Central memory CD8-positive, alpha-beta T cell (primary cell): ENCODE measurements around the gene MYOG.

ENCODE experiments used
- ATAC-seq: fragments of 150-1000 bp; cut with Tn5 transposase; replicated peaks from 2 replicates; pipeline ENCODE4 v1.10.0; 2022; ENCODE audit warnings: mild to moderate bottlenecking, moderate FRiP score, moderate number of reproducible peaks; ENCODE audit not compliant: poor library complexity, severe bottlenecking; ENCODE audit errors: extremely low read depth
- DNase-seq, 2 donors: peaks; one replicate each; pipeline ENCODE4 v3.0.0; 2021; ENCODE audit warnings: low spot score in 2 of 2
- H3K27ac Mint-ChIP-seq: one replicate; pipeline ENCODE4 v1.8.0; 2022; ENCODE audit warnings: low read depth, mild to moderate bottlenecking, moderate library complexity, mixed read lengths
- H3K27me3 Mint-ChIP-seq: one replicate; pipeline ENCODE4 v1.8.0; 2022; ENCODE audit warnings: mixed read lengths
- H3K36me3 Mint-ChIP-seq: one replicate; pipeline ENCODE4 v1.8.0; 2022; ENCODE audit warnings: mild to moderate bottlenecking, moderate library complexity, mixed read lengths; ENCODE audit not compliant: insufficient read depth
- H3K4me1 Mint-ChIP-seq: one replicate; pipeline ENCODE4 v1.8.0; 2022; ENCODE audit warnings: mixed read lengths
- H3K4me3 Mint-ChIP-seq: one replicate; pipeline ENCODE4 v1.8.0; 2022; ENCODE audit warnings: mild to moderate bottlenecking, moderate library complexity, mixed read lengths
- H3K9me3 Mint-ChIP-seq: one replicate; pipeline ENCODE4 v1.8.0; 2022; ENCODE audit warnings: mixed read lengths

MYOG gene

GRCh38 chr1:203103829-203104495, 18.1 kb upstream of the MYOG start:
- DNase-seq = no peak
- no peaks in the 10 kb centered on the region for H3K36me3 Mint-ChIP-seq
- no peaks in the 10 kb centered on the region for H3K4me1 Mint-ChIP-seq
- no peak for ATAC-seq
- H3K27me3 Mint-ChIP-seq = peaks cover 69% of the 10 kb centered on the region
- H3K4me3 Mint-ChIP-seq = no peak overlapping the region
- H3K27ac Mint-ChIP-seq = no peak overlapping the region
- H3K9me3 Mint-ChIP-seq = peaks cover 9% of the 10 kb centered on the region

GRCh38 chr1:203103216-203103615, 17.4 kb upstream of the MYOG start:
- no peaks in the 10 kb centered on the region for H3K36me3 Mint-ChIP-seq
- no peak for DNase-seq
- no peaks in the 10 kb centered on the region for H3K4me1 Mint-ChIP-seq
- H3K4me3 Mint-ChIP-seq = no peak overlapping the region
- no peak overlapping the region for H3K27ac Mint-ChIP-seq
- ATAC-seq = no peak
- H3K9me3 Mint-ChIP-seq = peaks cover 9% of the 10 kb centered on the region
- H3K27me3 Mint-ChIP-seq = peaks cover 61% of the 10 kb centered on the region

GRCh38 chr1:203101813-203102634, 16.2 kb upstream of the MYOG start:
- Mint-ChIP-seq H3K9me3 (peaks cover 9% of the 10 kb centered on the region), H3K27ac (no peak overlapping the region), H3K4me1 (no peaks in the 10 kb centered on the region), H3K27me3 (peaks cover 49% of the 10 kb centered on the region), H3K36me3 (no peaks in the 10 kb centered on the region), H3K4me3 (no peak overlapping the region)
- ATAC-seq = no peak
- no peak for DNase-seq

GRCh38 chr1:203100516-203100869, 14.7 kb upstream of the MYOG start:
- Mint-ChIP-seq H3K9me3 (peaks cover 12% of the 10 kb centered on the region), H3K36me3 (no peaks in the 10 kb centered on the region), H3K4me1 (no peaks in the 10 kb centered on the region), H3K27ac (no peak overlapping the region), H3K27me3 (peaks cover 45% of the 10 kb centered on the region), H3K4me3 (no peak overlapping the region)
- no peak for ATAC-seq
- no peak for DNase-seq

- Mint-ChIP-seq H3K27me3 (peaks cover 45% of the 10 kb centered on the region), H3K4me1 (no peaks in the 10 kb centered on the region), H3K9me3 (peaks cover 11% of the 10 kb centered on the region), H3K36me3 (no peaks in the 10 kb centered on the region), H3K4me3 (no peak overlapping the region), H3K27ac (no peak overlapping the region)
- ATAC-seq = no peak
- DNase-seq = no peak
These were observed 14.1 kb upstream of the MYOG start for GRCh38 chr1:203099805-203100515.

GRCh38 chr1:203098914-203099520, 13.2 kb upstream of the MYOG start:
- no peak for ATAC-seq
- DNase-seq = no peak

GRCh38 chr1:203098445-203098844, 12.6 kb upstream of the MYOG start:
- Mint-ChIP-seq H3K27me3 (peaks cover 46% of the 10 kb centered on the region), H3K27ac (no peak overlapping the region), H3K4me1 (no peaks in the 10 kb centered on the region), H3K4me3 (no peak overlapping the region), H3K36me3 (no peaks in the 10 kb centered on the region), H3K9me3 (peaks cover 18% of the 10 kb centered on the region)
- DNase-seq = no peak
- no peak for ATAC-seq

More at GRCh38 chr1:203098914-203099520, 13.2 kb upstream of the MYOG start:
- Mint-ChIP-seq H3K4me1 (no peaks in the 10 kb centered on the region), H3K27me3 (peaks cover 49% of the 10 kb centered on the region), H3K27ac (no peak overlapping the region), H3K36me3 (no peaks in the 10 kb centered on the region), H3K9me3 (peaks cover 18% of the 10 kb centered on the region), H3K4me3 (no peak overlapping the region)

- Mint-ChIP-seq H3K27ac (no peak overlapping the region), H3K4me1 (no peaks in the 10 kb centered on the region), H3K9me3 (peaks cover 18% of the 10 kb centered on the region), H3K36me3 (no peaks in the 10 kb centered on the region), H3K4me3 (no peak overlapping the region), H3K27me3 (peaks cover 46% of the 10 kb centered on the region)
- ATAC-seq (no peak), DNase-seq (no peak)
These were observed 11.2 kb upstream of the MYOG start for GRCh38 chr1:203097001-203097400.

- H3K36me3 Mint-ChIP-seq = no peaks in the 10 kb centered on the region
- H3K27ac Mint-ChIP-seq = no peak overlapping the region
- ATAC-seq (no peak), DNase-seq (no peak)
- peaks cover 50% of the 10 kb centered on the region for H3K27me3 Mint-ChIP-seq
- no peak overlapping the region for H3K4me3 Mint-ChIP-seq
- peaks cover 18% of the 10 kb centered on the region for H3K9me3 Mint-ChIP-seq
- no peaks in the 10 kb centered on the region for H3K4me1 Mint-ChIP-seq
These were observed 10.8 kb upstream of the MYOG start for GRCh38 chr1:203096566-203096965.

GRCh38 chr1:203095061-203095690, 9.4 kb upstream of the MYOG start:
- H3K27ac Mint-ChIP-seq = no peak overlapping the region
- no peaks in the 10 kb centered on the region for H3K36me3 Mint-ChIP-seq
- H3K9me3 Mint-ChIP-seq = peaks cover 18% of the 10 kb centered on the region
- ATAC-seq = no peak
- no peak for DNase-seq
- H3K4me3 Mint-ChIP-seq = no peak overlapping the region
- H3K27me3 Mint-ChIP-seq = peaks cover 51% of the 10 kb centered on the region
- H3K4me1 Mint-ChIP-seq = no peaks in the 10 kb centered on the region

- Mint-ChIP-seq H3K27me3 (peaks cover 61% of the 10 kb centered on the region), H3K36me3 (no peaks in the 10 kb centered on the region), H3K9me3 (peaks cover 18% of the 10 kb centered on the region), H3K27ac (no peak overlapping the region), H3K4me3 (no peak overlapping the region), H3K4me1 (no peaks in the 10 kb centered on the region)
- ATAC-seq (no peak), DNase-seq (no peak)
These were observed 8.1 kb upstream of the MYOG start for GRCh38 chr1:203093754-203094410.
